H1 (cell line): ENCODE measurements around the gene HES4. TPM values are rescaled to one million over a fixed set of nuclear protein-coding genes. Genes with fewer than 3 reads are reported as not detected.

ENCODE experiments used
- CTCF ChIA-PET: fragments of 300-600 bp; sonication (Branson Sonifier 250); formaldehyde crosslinking; loops from one replicate; lab custom pipeline; 2021; ENCODE audit not compliant: partially characterized antibody; lab: Charles Lee
- POLR2A ChIA-PET: fragments of 300-600 bp; sonication (Branson Sonifier 250); formaldehyde crosslinking; loops from one replicate; lab custom pipeline; 2021; ENCODE audit warnings: inconsistent platforms; ENCODE audit not compliant: partially characterized antibody; lab: Charles Lee
- DNase-seq, 2 experiments: peaks; one replicate each; pipeline versions ENCODE4 v3.0.0 to v3.0.0-alpha.2; 2010 to 2022; ENCODE audit warnings: low spot score in 2 of 2, low read depth in 1 of 2, mixed read lengths in 1 of 2
- FAIRE-seq: peaks from 2 replicates; lab custom pipeline; 2011; peaks lifted over from hg19 to GRCh38; lab: Jason Lieb, UNC
- H2AFZ ChIP-seq: 2 replicates; pipeline ENCODE4 v1.8.1; 2012; ENCODE audit warnings: low read length, inconsistent platforms
- H2AK5ac ChIP-seq: 2 replicates; pipeline ENCODE4 v1.6.1; 2013; ENCODE audit warnings: low read depth, low read length
- H2BK120ac ChIP-seq: replicated peaks from 2 replicates; pipeline ENCODE3; 2013; ENCODE audit warnings: low read depth, low read length, inconsistent platforms
- H2BK12ac ChIP-seq: 2 replicates; pipeline ENCODE4 v1.6.1; 2013; ENCODE audit warnings: low read depth, low read length
- H2BK15ac ChIP-seq: 2 replicates; pipeline ENCODE4 v1.6.1; 2013; ENCODE audit warnings: low read length
- H2BK20ac ChIP-seq: 2 replicates; pipeline ENCODE4 v1.6.1; 2013; ENCODE audit warnings: low read length
- H2BK5ac ChIP-seq: 2 replicates; pipeline ENCODE4 v1.6.1; 2013; ENCODE audit warnings: low read depth, low read length
- H3K14ac ChIP-seq: 2 replicates; pipeline ENCODE4 v1.6.1; 2013; ENCODE audit warnings: inconsistent platforms; ENCODE audit not compliant: insufficient read length
- H3K18ac ChIP-seq: 2 replicates; pipeline ENCODE4 v1.6.1; 2013; ENCODE audit warnings: low read length; ENCODE audit errors: extremely low read depth
- H3K23ac ChIP-seq: 2 replicates; pipeline ENCODE4 v1.6.1; 2013; ENCODE audit warnings: inconsistent platforms; ENCODE audit not compliant: insufficient read length
- H3K23me2 ChIP-seq: 2 replicates; pipeline ENCODE4 v1.6.1; 2013; ENCODE audit warnings: low read depth, low read length
- H3K27ac ChIP-seq: 2 replicates; pipeline ENCODE4 v1.6.1; 2011; ENCODE audit warnings: low read depth, low read length, inconsistent platforms
- H3K27me3 ChIP-seq, 4 experiments: replicated peaks in 1 of 4; 1 replicate in 1 of 4; 2 replicates in 3 of 4; pipeline versions ENCODE4 v1.6.1 to v1.8.1; 2011 to 2013; ENCODE audit warnings: low read length in 3 of 4, mild to moderate bottlenecking in 3 of 4, inconsistent platforms in 2 of 4, mixed read lengths in 2 of 4, moderate library complexity in 1 of 4; ENCODE audit not compliant: control insufficient read depth in 3 of 4, insufficient read depth in 3 of 4; ENCODE audit errors: extremely low read depth in 1 of 4
- H3K36me3 ChIP-seq, 4 experiments: 2 replicates each; pipeline versions ENCODE4 v1.6.1 to v1.8.1; 2011 to 2013; ENCODE audit warnings: mild to moderate bottlenecking in 4 of 4, low read length in 3 of 4, moderate library complexity in 2 of 4, control low read depth in 1 of 4, inconsistent platforms in 1 of 4; ENCODE audit not compliant: insufficient read depth in 4 of 4, control insufficient read depth in 2 of 4
- H3K4ac ChIP-seq: replicated peaks from 2 replicates; pipeline ENCODE3; 2013; ENCODE audit warnings: low read length, low read depth, mixed read lengths, inconsistent platforms; ENCODE audit not compliant: insufficient read length
- H3K4me1 ChIP-seq, 4 experiments: replicated peaks in 1 of 4; 1 replicate in 1 of 4; 2 replicates in 3 of 4; pipeline versions ENCODE4 v1.6.1 to v1.8.1; 2011 to 2013; ENCODE audit warnings: low read length in 3 of 4, inconsistent platforms in 2 of 4, mixed read lengths in 1 of 4; ENCODE audit not compliant: insufficient read depth in 4 of 4, control insufficient read depth in 3 of 4
- H3K4me2 ChIP-seq, 2 experiments: 2 replicates each; pipeline versions ENCODE4 v1.6.1 to v1.8.1; 2011 to 2013; ENCODE audit warnings: low read depth in 2 of 2, low read length in 2 of 2, control low read depth in 1 of 2, inconsistent platforms in 1 of 2, mild to moderate bottlenecking in 1 of 2; ENCODE audit not compliant: insufficient read depth in 1 of 2
- H3K4me3 ChIP-seq, 4 experiments: fragments of 200-600, 300-600 bp in 1 of 4; sonication (generic), shearing (Covaris generic), sonication (Bioruptor Twin) in 1 of 4; 2 replicates each; pipeline versions ENCODE4 v1.5.1 to v1.8.1; 2011 to 2016; ENCODE audit warnings: low read length in 4 of 4, low read depth in 3 of 4, control low read depth in 2 of 4, inconsistent platforms in 2 of 4, mild to moderate bottlenecking in 2 of 4, mixed read lengths in 1 of 4, moderate library complexity in 1 of 4; ENCODE audit not compliant: insufficient read depth in 2 of 4; ENCODE audit errors: extremely low read depth in 1 of 4
- H3K56ac ChIP-seq: replicated peaks from 2 replicates; pipeline ENCODE3; 2013; ENCODE audit warnings: low read depth, mild to moderate bottlenecking, mixed read lengths, low read length, inconsistent platforms; ENCODE audit not compliant: insufficient read length
- H3K79me1 ChIP-seq: 2 replicates; pipeline ENCODE4 v1.6.1; 2013; ENCODE audit warnings: low read depth, low read length, control low read depth
- H3K79me2 ChIP-seq, 2 experiments: 2 replicates each; pipeline versions ENCODE4 v1.6.1 to v1.8.1; 2012 to 2013; ENCODE audit warnings: low read length in 2 of 2, mild to moderate bottlenecking in 2 of 2, inconsistent platforms in 1 of 2; ENCODE audit not compliant: insufficient read depth in 2 of 2, control insufficient read depth in 1 of 2
- H3K9ac ChIP-seq, 4 experiments: replicated peaks in 1 of 4; 1 replicate in 1 of 4; 2 replicates in 3 of 4; pipeline versions ENCODE4 v1.6.1 to v1.8.1; 2011 to 2013; ENCODE audit warnings: low read depth in 3 of 4, low read length in 3 of 4, control low read depth in 2 of 4, mild to moderate bottlenecking in 2 of 4, moderate library complexity in 2 of 4, inconsistent platforms in 1 of 4; ENCODE audit errors: extremely low read depth in 1 of 4
- H3K9me3 ChIP-seq, 2 experiments: 2 replicates each; pipeline versions ENCODE4 v1.6.1 to v1.8.1; 2012 to 2013; ENCODE audit warnings: mild to moderate bottlenecking in 2 of 2, moderate library complexity in 2 of 2, control low read depth in 1 of 2, inconsistent platforms in 1 of 2, low read depth in 1 of 2, low read length in 1 of 2, mixed read lengths in 1 of 2; ENCODE audit not compliant: insufficient read depth in 2 of 2
- H4K20me1 ChIP-seq, 2 experiments: replicated peaks in 1 of 2; 2 replicates each; pipeline versions ENCODE3 to v1.8.1; 2011 to 2013; ENCODE audit warnings: inconsistent platforms in 2 of 2, low read length in 2 of 2, mild to moderate bottlenecking in 1 of 2; ENCODE audit not compliant: insufficient read depth in 2 of 2, control insufficient read depth in 1 of 2
- H4K5ac ChIP-seq: 2 replicates; pipeline ENCODE4 v1.6.1; 2013; ENCODE audit warnings: low read length, low read depth, mixed read lengths, inconsistent platforms; ENCODE audit not compliant: insufficient read length
- H4K8ac ChIP-seq: 2 replicates; pipeline ENCODE4 v1.8.0; 2013; ENCODE audit warnings: mild to moderate bottlenecking, moderate library complexity, low read length, inconsistent platforms; ENCODE audit not compliant: insufficient read depth; ENCODE audit errors: extremely low read depth
- H4K91ac ChIP-seq: replicated peaks from 2 replicates; pipeline ENCODE3; 2013; ENCODE audit warnings: low read length, mixed read lengths, inconsistent platforms; ENCODE audit not compliant: insufficient read length
- CBX8 ChIP-seq: fragments of 300-800, 300-1000 bp; sonication (generic); IDR thresholded peaks from 2 replicates; pipeline ENCODE4 v1.7.1; 2016; ENCODE audit warnings: low read depth, low read length, borderline replicate concordance
- EGR1 ChIP-seq: IDR thresholded peaks from 2 replicates; pipeline ENCODE4 v1.6.1; 2011; ENCODE audit warnings: low read depth, low read length, borderline replicate concordance
- GABPA ChIP-seq: IDR thresholded peaks from 2 replicates; pipeline ENCODE4 v1.6.1; 2011; ENCODE audit warnings: mild to moderate bottlenecking, low read length, moderate library complexity, borderline replicate concordance; ENCODE audit not compliant: insufficient read depth
- JUND ChIP-seq: IDR thresholded peaks from 2 replicates; pipeline ENCODE4 v1.6.1; 2011; ENCODE audit warnings: mild to moderate bottlenecking, improper control_type of control experiment, low read length
- POLR2A ChIP-seq, 2 experiments: IDR thresholded peaks; 1 replicate in 1 of 2; 2 replicates in 1 of 2; pipeline ENCODE4 v1.6.1; 2011; ENCODE audit warnings: low read depth in 2 of 2, low read length in 2 of 2, mild to moderate bottlenecking in 2 of 2; ENCODE audit errors: control extremely low read depth in 1 of 2
- SP1 ChIP-seq: IDR thresholded peaks from 2 replicates; pipeline ENCODE4 v1.6.1; 2011; ENCODE audit warnings: low read depth, low read length
- WGBS, 2 experiments: shearing (Covaris generic) in 1 of 2; methylation state at CpG; one replicate each; pipeline versions ENCODE4 v1.1.6 to v1.1.7; 2013 to 2015; ENCODE audit warnings: low lambda C conversion rate in 2 of 2, mixed read lengths in 2 of 2, inconsistent platforms in 1 of 2, low coverage in 1 of 2, missing lambda C conversion rate in 1 of 2; ENCODE audit not compliant: insufficient replicate concordance in 2 of 2, insufficient coverage in 1 of 2, insufficient read length in 1 of 2; ENCODE audit errors: extremely low coverage in 1 of 2, missing lambda C conversion rate in 1 of 2; 5-methylcytosine and 5-hydroxymethylcytosine counted together
- polyA plus RNA-seq, 7 experiments: library from polyadenylated mRNA; depleted of rRNA in 3 of 7; stranded (reverse) in 5 of 7; unstranded in 2 of 7; fragments of >200 nt in 5 of 7; fragments of 200-250 nt in 2 of 7; gene quantifications; 1 replicate in 5 of 7; 2 replicates in 1 of 7; 4 replicates in 1 of 7; pipeline versions ENCODE4 v1.2.1 to v1.2.3, GENCODE V29; 2011 to 2013; ENCODE audit warnings: missing spikeins in 2 of 7, mixed read lengths in 2 of 7
- total RNA-seq: library from RNA; stranded (reverse); fragmentation: NEBNext Ultra II Directional; extraction: Animal tissue kit (Norgen Biotek cat#: 25700); gene quantifications from 2 replicates; pipeline ENCODE4 v1.2.1, GENCODE V29; 2021
- TF ChIP-seq, protein P1 (sequence below): IDR thresholded peaks from 2 replicates; pipeline ENCODE4 v1.6.1; 2012; ENCODE audit warnings: inconsistent platforms
- TF ChIP-seq, protein P2 (sequence below): IDR thresholded peaks from 2 replicates; pipeline ENCODE4 v1.6.1; 2011; ENCODE audit warnings: low read length, improper control_type of control experiment

HES4 gene
- total and polyA plus RNA-seq, 2 of the 8 experiments (the other 6 are each of a cell fraction or from before 2014, with no cell fraction given): 2.8 to 3.5 TPM

DNA sequence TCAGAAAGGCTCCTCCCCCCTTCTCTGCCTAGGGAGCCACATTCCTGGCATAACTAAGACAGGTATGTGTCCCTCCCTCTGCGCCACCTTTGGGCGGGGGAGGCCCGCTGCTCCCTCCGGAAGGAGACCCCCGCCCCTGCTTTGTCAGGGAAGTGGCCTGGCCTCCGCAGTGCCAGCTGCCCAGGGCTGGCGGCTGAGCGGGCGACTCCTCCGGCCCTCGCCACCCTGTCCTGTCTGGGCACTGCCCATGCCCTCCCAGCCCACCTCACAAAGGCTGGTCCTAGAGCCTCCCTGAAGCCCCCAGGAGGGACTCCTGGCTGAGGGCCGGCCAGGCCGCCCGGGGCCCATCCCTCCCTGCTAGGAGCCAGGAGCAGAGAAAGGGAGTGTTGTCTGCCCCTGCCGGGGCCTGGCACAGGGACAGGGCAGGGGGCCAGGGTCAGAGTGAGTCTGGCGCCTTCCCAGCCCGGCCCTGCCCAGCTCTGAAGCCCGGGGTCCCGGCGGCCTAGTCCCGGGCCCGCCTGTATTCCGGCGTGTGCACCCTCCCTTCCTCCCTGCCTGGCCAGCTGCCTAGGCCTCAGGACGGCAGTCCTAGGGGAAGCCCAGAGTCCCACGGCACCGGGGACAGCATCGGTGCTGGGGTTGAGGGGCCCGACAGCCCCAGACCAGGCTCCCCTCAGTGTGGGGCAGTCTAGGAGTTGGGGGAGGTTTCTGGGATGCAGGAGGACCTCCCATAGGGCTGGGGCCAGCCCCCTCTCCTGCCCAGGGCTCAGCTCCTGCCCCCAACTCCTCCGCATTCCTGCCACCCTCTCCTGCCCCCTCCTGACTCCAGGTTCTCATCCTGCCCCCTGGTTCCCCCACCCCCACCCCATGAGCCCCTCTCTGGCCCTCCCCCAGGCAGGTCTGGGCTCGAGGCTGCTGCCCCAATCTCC, 25.1 kb upstream of the HES4 start:
- Histone ChIP-seq H3K4ac (peak overlapping the region; percentile 78), H2BK5ac (peak overlapping the region; percentile 96; the same call in 1 of the 2 replicates), H2BK15ac (no peak overlapping the region; the same call in 1 of the 2 replicates), H3K56ac (peak overlapping the region; percentile 16), H2BK20ac (peak overlapping the region; percentile 61; the same call in 1 of the 2 replicates), H3K4me2 (peak overlapping the region; percentile 13 to 44; a peak in 3 of 4 replicates), H3K27ac (peak overlapping the region; percentile 61; the same call in 1 of the 2 replicates), H3K9ac (peak overlapping the region in 1 of 4 experiments; percentile 6; a peak in 2 of 7 replicates), H2AK5ac (0 out of 2 replicates have a peak overlapping the region, but pooled peaks have one; percentile 90), H3K79me1 (peaks cover 16% of the 10 kb centered on the region), H3K23me2 (peaks cover 7% of the 10 kb centered on the region; the same call in 1 of the 2 replicates), H3K27me3 (no peaks in the 10 kb centered on the region), H4K20me1 (peaks cover 6 to 19% of the 10 kb centered on the region in 2 experiments), H3K9me3 (no peaks in the 10 kb centered on the region), H3K18ac (peak overlapping the region; percentile 98), H3K4me1 (peaks cover 2 to 57% (median 38%) of the 10 kb centered on the region in 4 experiments), H3K36me3 (peaks cover 0 to 24% (median 5%) of the 10 kb centered on the region in 4 experiments; a peak in 4 of 8 replicates), H3K79me2 (peaks cover 0 to 13% of the 10 kb centered on the region in 2 experiments; a peak in 1 of 4 replicates), H4K5ac (peak overlapping the region; percentile 85), H3K4me3 (peak overlapping the region in 1 of 4 experiments; percentile 36; a peak in 2 of 8 replicates), H3K23ac (no peak overlapping the region), H4K8ac (peak overlapping the region; percentile 92), H2BK120ac (peak overlapping the region; percentile 94), H2AFZ (no peak overlapping the region), H3K14ac (no peak overlapping the region), H4K91ac (peak overlapping the region; percentile 80), H2BK12ac (peak overlapping the region; percentile 99; the same call in 1 of the 2 replicates)
- POLR2A ChIA-PET: interaction anchor here (0.7 to 14.9 kb wide), 16 partner anchors 9 to 206 kb away, joined by 3 to 245 read pairs (median 5); partner anchors contain the start of genes HES4, ISG15, NOC2L and SDF4
- CTCF ChIA-PET: interaction anchor here (0.7 to 4.2 kb wide), 7 partner anchors 8 to 184 kb away, joined by 3 to 20 read pairs (median 7); partner anchors contain the start of gene ISG15
- 51% methylated on average over 17 of the region's 31 CpGs; no CpG with 5 or more reads in 1 of the 2 experiments for WGBS, 2 experiments
- FAIRE-seq: no peak
- DNase-seq: no peak
- TF ChIP-seq POLR2A (IDR thresholded peaks at IDR 0.05; ENCODE audit: control extremely low read depth in 1 of 2, low read depth in 2 of 2, low read length in 2 of 2) (peak in 1 of 2 experiments; percentile 30; a peak in 1 of 3 replicates), EGR1 (peak; percentile 70; the same call in 1 of the 2 replicates), SP1 (peak; percentile 88), CBX8 (no peak), GABPA (0 out of 2 replicates have a peak, but pooled peaks have one; percentile 11), JUND (peak; percentile 55; the same call in 1 of the 2 replicates)
- TF ChIP-seq, protein P1, sequence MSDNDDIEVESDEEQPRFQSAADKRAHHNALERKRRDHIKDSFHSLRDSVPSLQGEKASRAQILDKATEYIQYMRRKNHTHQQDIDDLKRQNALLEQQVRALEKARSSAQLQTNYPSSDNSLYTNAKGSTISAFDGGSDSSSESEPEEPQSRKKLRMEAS: peak; percentile 39; the same call in 1 of the 2 replicates
- TF ChIP-seq, protein P2, sequence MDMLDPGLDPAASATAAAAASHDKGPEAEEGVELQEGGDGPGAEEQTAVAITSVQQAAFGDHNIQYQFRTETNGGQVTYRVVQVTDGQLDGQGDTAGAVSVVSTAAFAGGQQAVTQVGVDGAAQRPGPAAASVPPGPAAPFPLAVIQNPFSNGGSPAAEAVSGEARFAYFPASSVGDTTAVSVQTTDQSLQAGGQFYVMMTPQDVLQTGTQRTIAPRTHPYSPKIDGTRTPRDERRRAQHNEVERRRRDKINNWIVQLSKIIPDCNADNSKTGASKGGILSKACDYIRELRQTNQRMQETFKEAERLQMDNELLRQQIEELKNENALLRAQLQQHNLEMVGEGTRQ: no peak
